HG02884 (cell line): ENCODE measurements around the gene CD109.
"Not testable (repeated sequence)": the region's sequence is repeated elsewhere in the genome, so short reads cannot be mapped to it uniquely, and the experiment has no call there.

Experiments
- ATAC-seq: cut with Tn5 transposase; IDR thresholded peaks from one replicate; pipeline ENCODE4 v1.9.1; 2021; ENCODE audit warnings: mild to moderate bottlenecking, moderate library complexity; ENCODE audit not compliant: unreplicated experiment

CD109 gene

GRCh38 chr6:73784726-73785505 is 88.9 kb downstream of the CD109 start:
- ATAC-seq: no peak

DNA sequence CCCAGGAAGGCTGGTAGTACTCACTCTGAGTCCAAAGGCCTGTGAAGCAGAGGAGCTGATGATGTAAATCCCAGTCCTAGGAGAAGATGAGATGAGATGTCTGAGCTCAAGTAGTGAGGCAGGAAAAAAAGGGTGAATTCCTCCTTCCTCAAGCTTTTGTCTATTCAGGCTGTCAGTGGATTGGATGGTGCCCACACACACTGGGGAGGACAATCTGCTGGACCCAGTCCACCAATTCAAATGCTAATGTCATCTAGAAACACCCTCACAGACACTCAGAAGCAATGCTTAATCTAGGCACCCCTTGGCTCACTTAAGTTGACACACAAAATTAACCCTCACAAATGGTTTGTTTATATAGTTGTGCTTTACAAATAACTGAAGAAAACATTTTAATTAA is 94.6 kb downstream of the CD109 start:
- ATAC-seq: no peak

- ATAC-seq: no peak
Measured at GRCh38 chr6:73791336-73791735, 95.3 kb downstream of the CD109 start.

DNA sequence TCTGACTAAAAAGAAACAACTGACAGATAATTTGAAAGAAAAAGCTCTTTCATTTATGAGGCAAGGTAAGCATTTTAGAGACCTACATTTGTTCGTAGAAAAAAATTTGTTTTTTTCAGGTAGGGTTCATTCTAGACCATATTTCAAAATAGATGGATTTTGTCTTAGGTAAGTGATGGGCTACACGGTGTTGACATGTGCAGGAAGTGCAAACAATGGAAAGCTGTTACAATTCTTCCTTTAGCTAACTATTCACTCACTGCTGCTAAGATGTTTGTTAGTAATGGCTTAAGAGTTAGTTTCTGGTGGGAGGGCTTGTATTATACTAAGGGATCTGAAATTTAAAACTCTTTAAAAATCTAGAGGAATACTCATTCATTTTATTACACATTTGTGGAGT is 96.7 kb downstream of the CD109 start:
- no peak for ATAC-seq

- no peak for ATAC-seq
Measured at GRCh38 chr6:73796881-73797280, 100.9 kb downstream of the CD109 start.

DNA sequence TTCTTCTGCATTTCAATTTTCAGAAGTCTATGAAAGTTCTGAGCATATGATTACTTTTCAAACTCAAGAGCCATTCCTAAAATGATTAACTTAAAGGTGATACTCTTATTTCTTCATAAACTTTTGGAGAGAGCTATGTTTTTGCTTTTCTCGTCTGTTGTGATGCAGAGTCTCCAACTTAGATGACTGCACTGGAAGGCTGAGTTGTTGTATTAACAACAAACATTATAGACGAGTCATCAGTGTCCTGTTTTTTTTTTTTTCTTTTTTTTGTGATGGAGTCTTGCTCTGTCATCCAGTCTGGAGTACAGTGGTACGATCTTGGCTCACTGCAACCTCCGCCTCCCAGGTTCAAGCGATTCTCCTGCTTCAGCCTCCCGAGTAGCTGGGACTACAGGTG is 101.9 kb downstream of the CD109 start:
- no peak for ATAC-seq

- peak; percentile 94 for ATAC-seq
Measured at GRCh38 chr6:73798592-73798991, 102.6 kb downstream of the CD109 start.

DNA sequence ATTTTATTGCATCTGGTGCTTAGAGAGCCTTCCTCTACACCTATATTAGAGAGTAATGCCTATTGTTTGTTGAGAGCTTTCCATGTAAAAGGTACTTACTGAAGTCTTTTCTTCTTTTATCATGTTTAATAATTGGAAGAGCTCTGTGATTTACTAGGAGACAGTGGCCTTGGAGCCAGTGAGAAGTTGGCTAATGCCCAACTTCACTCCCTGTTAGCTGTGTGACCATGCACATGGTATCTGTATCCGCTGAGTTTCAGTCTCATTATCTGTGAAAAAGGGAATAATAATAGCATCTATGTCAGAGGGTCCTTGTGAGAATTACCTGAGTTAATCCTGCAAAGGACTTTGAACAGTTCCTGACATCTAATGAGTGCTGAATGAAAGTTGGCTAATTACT is 105.0 kb downstream of the CD109 start:
- ATAC-seq: no peak

GRCh38 chr6:73801652-73802268 is 105.8 kb downstream of the CD109 start:
- ATAC-seq: no peak

DNA sequence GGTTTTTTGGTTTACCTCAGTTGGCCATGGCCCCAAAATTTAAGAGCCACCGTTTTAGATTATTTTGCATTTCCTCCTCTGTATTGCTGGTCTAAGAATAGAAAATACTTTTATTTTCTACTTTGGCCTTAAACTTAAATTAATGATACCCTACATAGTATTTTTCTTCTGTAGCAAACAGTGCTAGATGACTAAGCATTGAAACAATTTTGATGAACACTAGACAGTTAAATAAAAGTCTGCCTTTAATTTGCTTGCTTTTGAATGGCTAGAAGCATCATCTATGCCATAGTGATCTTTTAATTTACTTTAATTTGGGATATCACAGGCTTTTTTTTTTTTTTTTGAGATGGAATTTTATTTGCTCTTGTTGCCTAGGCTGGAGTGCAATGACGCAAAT is 106.4 kb downstream of the CD109 start:
- no peak for ATAC-seq

DNA sequence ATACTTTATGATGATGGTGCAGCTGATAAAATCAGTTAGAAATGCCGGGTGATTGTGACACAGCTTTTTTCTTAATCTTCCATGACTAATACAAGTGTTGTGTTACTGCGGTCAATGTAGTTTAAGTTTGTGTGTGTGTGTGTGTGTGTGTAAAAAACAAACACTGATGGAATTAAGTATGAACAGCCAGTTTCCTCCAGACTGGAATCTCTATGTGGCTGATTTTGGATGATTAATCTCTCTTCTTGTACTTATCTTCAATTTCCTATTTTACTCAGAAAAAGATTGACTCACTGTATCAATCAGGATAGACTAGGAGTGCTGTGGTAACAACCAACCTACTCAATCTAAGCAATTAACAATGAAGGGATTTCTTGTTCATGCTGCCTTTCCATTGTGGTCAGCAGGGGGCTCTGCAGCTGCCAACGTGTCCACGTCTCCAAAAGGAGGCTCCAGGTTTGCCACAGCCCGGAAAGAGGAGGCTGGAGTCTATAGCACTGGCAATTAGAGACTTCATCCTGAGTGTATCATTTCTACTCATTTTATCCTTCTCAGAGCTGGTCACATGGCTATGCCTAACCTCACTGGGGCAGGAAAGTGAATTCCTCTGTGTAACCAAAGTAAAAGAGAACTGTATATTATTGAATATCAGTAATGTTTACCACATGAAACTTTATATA is 107.7 kb downstream of the CD109 start:
- ATAC-seq: no peak

DNA sequence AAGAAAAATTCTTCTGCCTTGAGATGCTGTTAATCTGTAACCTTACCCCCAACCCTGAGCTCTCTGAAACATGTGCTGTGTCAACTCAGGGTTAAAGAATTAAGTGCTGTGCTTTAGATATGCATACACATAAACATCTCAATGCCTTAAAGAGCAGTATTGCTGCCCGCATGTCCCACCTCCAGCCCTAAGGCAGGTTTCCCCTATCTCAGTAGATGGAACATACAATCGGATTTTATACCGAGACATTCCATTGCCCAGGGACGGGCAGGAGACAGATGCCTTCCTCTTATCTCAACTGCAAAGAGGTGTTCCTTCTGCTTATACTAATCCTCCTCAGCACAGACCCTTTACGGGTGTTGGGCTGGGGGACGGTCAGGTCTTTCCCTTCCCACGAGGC is 109.2 kb downstream of the CD109 start:
- ATAC-seq: not testable (repeated sequence)

DNA sequence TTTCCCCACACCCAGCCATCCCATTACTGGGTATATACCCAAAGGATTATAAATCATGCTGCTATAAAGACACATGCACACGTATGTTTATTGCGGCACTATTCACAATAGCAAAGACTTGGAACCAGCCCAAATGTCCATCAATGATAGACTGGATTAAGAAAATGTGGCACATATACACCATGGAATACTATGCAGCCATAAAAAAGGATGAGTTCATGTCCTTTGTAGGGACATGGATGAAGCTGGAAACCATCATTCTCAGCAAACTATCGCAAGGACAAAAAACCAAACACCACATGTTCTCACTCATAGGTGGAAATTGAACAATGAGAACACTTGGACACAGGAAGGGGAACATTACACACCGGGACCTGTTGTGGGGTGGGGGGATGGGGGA is 110.0 kb downstream of the CD109 start:
- ATAC-seq: not testable (repeated sequence)

DNA sequence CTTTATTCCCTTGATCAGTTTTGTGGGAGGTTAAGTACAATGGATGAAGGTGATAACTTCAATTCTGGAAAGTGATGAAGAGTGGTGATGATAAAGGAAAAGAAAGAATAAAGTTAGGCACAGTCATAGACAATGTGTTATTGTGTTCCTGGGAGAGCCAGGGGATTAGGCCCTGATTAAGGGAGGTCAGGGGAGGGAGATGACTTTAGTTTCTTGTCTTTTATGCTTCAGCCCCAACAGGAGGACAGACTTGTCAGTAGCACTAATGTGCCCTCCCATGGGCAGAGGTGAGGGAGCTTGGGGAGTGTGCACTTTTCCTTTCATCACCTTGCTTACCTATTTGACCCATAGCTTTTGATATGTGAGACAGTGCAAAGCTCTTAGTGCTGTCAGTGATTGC is 115.7 kb downstream of the CD109 start:
- ATAC-seq: no peak

DNA sequence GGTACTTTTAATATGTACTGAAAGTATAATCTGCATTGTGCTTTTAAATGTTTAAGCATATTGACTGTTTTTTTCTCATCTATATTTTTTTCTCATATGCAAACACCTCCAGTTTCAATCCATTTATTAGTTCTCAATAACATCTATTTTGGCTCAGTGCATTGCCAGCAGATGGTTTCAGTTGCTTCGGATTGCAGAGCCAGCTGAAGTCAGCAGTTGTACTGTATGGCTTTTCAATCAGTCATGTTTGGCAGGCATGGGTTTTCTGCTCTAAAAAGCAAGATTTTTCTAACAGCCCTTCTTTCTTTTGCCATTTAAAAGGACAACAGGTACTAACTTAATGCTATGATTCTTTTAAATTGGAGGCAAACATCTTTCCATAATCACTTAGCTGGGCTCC is 121.2 kb downstream of the CD109 start:
- ATAC-seq: no peak

- no peak for ATAC-seq
Measured at GRCh38 chr6:73823046-73823735, 127.2 kb downstream of the CD109 start.

- ATAC-seq: no peak
Measured at GRCh38 chr6:73823832-73824231, 127.8 kb downstream of the CD109 start.

DNA sequence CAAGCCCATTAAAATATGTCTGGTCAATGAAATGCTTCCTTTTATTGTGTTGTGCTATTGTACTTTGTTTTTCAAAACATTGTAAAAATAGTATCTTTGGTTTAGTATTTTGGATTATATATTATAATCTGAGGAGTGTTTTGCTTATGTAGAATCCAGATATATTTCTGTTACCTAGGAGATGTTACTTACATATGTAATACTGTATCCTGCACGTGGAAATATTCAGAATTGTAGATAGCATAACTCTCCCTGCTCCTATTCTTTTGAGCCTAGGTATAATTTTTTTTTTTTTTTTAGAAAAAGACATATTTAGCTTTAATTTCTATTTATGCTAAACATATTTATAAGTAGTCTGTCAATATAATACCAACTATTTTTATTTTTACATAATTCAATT is 130.6 kb downstream of the CD109 start:
- ATAC-seq: no peak

DNA sequence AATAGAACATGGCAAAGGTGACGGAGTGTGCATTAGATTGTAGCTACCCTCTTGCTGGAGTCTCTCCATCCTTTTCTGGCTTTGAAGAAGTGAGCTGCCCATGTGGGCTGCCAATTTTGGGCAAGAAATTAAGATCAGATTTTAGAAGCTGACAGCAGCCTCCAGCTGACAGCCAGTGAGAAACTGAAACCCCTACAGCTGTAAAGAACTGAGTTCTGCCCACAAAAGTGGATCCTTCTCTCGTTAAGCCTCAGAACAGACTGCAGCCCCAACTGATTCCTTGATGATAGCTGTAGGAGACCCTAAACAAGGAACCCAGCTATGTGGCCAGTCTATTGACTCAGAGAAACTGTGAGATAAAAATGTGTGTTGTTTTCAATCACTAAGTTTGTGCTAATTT is 134.1 kb downstream of the CD109 start:
- no peak for ATAC-seq

- no peak for ATAC-seq
Measured at GRCh38 chr6:73832313-73832712, 136.3 kb downstream of the CD109 start.

DNA sequence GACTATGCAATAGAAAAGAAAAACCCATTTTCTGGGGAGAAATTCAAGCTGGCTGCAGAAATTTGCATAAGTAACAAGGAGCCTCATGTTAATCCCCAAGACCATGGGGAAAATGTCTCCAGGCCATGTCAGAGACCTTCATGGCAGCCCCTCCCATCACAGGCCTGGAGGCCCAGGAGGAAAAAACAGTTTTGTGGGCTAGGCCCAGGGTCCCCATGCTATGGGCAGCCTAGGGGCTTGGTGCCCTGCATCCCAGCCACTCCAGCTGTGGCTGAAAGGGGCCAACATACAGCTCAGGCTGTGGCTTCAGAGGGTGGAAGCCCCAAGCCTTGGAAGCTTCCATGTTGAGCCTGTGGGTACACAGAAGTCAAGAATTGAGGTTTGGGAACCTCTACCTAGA is 148.7 kb downstream of the CD109 start:
- ATAC-seq: not testable (repeated sequence)

DNA sequence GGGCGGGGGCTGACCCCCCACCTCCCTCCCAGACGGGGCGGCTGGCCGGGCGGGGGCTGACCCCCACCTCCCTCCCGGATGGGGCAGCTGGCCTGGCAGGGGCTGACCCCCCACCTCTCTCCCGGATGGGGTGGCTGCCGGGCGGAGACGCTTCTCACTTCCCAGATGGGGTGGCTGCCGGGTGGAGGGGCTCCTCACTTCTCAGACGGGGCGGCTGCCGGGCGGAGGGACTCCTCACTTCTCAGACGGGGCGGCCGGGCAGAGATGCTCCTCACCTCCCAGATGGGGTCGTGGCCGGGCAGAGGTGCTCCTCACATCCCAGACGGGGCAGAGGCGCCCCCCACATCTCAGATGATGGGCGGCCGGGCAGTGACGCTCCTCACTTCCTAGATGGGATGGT is 155.0 kb downstream of the CD109 start:
- not testable (repeated sequence) for ATAC-seq
